G401 (cell line): ENCODE measurements around the gene SLC35F3. TPM values are rescaled to one million over a fixed set of nuclear protein-coding genes. Genes with fewer than 3 reads are reported as not detected.
A peak's percentile ranks its signal among the peaks of the same experiment; 100 is the strongest.

Experiments used
- DNase-seq: peaks from one replicate; pipeline ENCODE4 v3.0.0-alpha.2; 2015; ENCODE audit warnings: low spot score
- in situ Hi-C: cut with HindIII; loops from 2 replicates; pipeline ENCODE4 v1.10.0; 2016; ENCODE audit warnings: low sequenced_read_pairs, mixed read lengths
- total RNA-seq: library from RNA; depleted of rRNA; stranded (reverse); fragments of >200 nt; shearing (Covaris generic); gene quantifications from 2 replicates; pipeline ENCODE4 v1.2.3, GENCODE V29; 2014

The SLC35F3 gene
- total RNA-seq, 1 experiment from 2014 or later = not detected

- in situ Hi-C loops = no loop called here
These were observed 353.6 kb downstream of the SLC35F3 start for GRCh38 chr1:234258071-234258470.

GRCh38 chr1:234260578-234260977 lies 356.1 kb downstream of the SLC35F3 start:
- no peak for DNase-seq
- in situ Hi-C loops = no loop called here

More at GRCh38 chr1:234258071-234258470, 353.6 kb downstream of the SLC35F3 start:
- DNase-seq = no peak

GRCh38 chr1:234261545-234261944 lies 357.1 kb downstream of the SLC35F3 start:
- in situ Hi-C loops = no loop called here
- no peak for DNase-seq

GRCh38 chr1:234262007-234262753 lies 357.7 kb downstream of the SLC35F3 start:
- in situ Hi-C loops = no loop called here
- peak; percentile 95 for DNase-seq

GRCh38 chr1:234262754-234263105 lies 358.3 kb downstream of the SLC35F3 start:
- in situ Hi-C loops = no loop called here
- DNase-seq = peak; percentile 98

- in situ Hi-C loops = no loop called here
- DNase-seq = no peak
These were observed 360.4 kb downstream of the SLC35F3 start for GRCh38 chr1:234264832-234265231.

GRCh38 chr1:234265321-234265720 lies 360.8 kb downstream of the SLC35F3 start:
- no peak for DNase-seq
- in situ Hi-C loops = no loop called here

GRCh38 chr1:234265861-234266260 lies 361.4 kb downstream of the SLC35F3 start:
- no peak for DNase-seq
- in situ Hi-C loops = no loop called here

GRCh38 chr1:234270093-234270492 lies 365.6 kb downstream of the SLC35F3 start:
- in situ Hi-C loops = no loop called here
- DNase-seq = no peak

- in situ Hi-C loops = no loop called here
- DNase-seq = no peak
These were observed 366.2 kb downstream of the SLC35F3 start for GRCh38 chr1:234270581-234271242.

GRCh38 chr1:234271243-234271606 lies 366.7 kb downstream of the SLC35F3 start:
- in situ Hi-C loops = no loop called here

GRCh38 chr1:234272656-234273312 lies 368.3 kb downstream of the SLC35F3 start:
- DNase-seq = peak; percentile 59
- in situ Hi-C loops = no loop called here

More at GRCh38 chr1:234271243-234271606, 366.7 kb downstream of the SLC35F3 start:
- DNase-seq = no peak

GRCh38 chr1:234273981-234274380 lies 369.5 kb downstream of the SLC35F3 start:
- in situ Hi-C loops = no loop called here
- DNase-seq = no peak

- peak; percentile 67 for DNase-seq
- in situ Hi-C loops = no loop called here
These were observed 371.8 kb downstream of the SLC35F3 start for GRCh38 chr1:234276151-234276788.

GRCh38 chr1:234277161-234277868 lies 372.8 kb downstream of the SLC35F3 start:
- peak; percentile 62 for DNase-seq
- in situ Hi-C loops = no loop called here

GRCh38 chr1:234279021-234279420 lies 374.5 kb downstream of the SLC35F3 start:
- in situ Hi-C loops = no loop called here
- no peak for DNase-seq

- in situ Hi-C loops = no loop called here
- no peak for DNase-seq
These were observed 376.0 kb downstream of the SLC35F3 start for GRCh38 chr1:234280500-234280899.

GRCh38 chr1:234281826-234282489 lies 377.5 kb downstream of the SLC35F3 start:
- in situ Hi-C loops = no loop called here
- DNase-seq = peak; percentile 79

GRCh38 chr1:234286206-234286605 lies 381.7 kb downstream of the SLC35F3 start:
- in situ Hi-C loops = no loop called here
- no peak for DNase-seq
